NCI-H146 treated with DMSO at 0.1 percent for 48 hours (cell line): ENCODE results near the gene FRY.
"Not testable (repeated sequence)": the region's sequence is repeated elsewhere in the genome, so short reads cannot be mapped to it uniquely, and the experiment has no call there.

Experiments
- DNase-seq: peaks from one replicate; lab custom pipeline; 2025; ENCODE audit not compliant: unreplicated experiment; lab: John Stamatoyannopoulos, UW

Gene FRY

DNA sequence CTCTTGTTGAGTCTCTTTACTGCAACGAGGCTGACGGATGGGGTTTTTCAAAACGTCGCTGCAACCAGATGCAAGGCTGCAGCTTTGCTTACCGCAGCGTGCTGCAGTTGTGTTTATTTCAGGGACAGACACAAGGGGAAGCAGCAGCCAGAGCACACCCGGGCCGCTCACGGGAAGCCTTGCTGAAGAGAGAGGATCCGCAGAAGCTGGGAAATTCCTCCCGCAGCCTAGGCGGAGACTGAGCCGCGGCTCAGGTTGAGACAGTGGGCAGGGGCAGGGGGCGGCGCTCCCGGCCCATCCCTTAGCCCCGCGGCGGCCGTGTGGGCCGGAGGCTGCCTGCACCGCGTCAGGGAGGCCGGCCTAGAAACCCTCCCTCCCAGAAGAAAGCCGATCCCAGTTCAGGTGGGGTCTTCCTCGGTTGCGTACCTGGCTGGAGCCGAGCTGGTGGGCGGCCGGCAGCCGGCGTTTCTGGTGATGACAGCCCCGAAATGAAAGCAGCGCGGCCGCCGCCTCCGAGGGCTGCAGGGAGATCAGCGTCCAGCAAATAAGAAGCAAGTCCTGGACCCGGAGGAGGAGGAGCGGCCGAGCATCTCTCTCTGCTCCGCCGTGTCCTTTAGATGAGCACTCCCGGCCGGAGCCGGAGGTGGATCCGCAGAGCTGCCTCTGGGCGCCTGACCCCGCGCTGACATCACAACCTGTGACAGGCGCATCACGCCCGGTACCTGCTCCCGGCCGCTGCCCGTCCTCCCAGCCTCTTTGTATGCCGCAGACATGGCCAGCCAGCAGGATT lies at the start of gene FRY:
TSS of gene FRY (plus strand) at position 750 of the 790 bp plus-strand sequence. CDS start at position 772, 22 bp downstream.
- peak; percentile 87 for DNase-seq

DNA sequence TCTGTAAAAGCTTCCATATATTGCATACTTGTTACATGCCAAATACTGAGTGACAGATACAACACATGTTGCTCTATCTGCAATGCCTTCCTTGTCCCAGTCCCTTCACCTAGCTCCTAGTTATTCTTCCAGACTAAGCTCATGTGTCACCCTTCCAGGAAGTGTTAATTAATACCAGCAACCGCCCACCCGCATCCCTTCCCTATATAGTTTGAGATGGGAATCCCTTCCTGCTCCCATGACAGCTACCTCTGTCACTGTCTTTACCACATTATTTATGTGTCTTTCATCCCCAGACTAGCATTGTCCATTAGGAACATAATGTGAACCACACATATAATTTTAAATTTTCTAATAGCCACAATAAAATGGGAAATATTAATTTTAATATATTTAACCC lies 49.5 kb upstream of the FRY start:
- no peak for DNase-seq

DNA sequence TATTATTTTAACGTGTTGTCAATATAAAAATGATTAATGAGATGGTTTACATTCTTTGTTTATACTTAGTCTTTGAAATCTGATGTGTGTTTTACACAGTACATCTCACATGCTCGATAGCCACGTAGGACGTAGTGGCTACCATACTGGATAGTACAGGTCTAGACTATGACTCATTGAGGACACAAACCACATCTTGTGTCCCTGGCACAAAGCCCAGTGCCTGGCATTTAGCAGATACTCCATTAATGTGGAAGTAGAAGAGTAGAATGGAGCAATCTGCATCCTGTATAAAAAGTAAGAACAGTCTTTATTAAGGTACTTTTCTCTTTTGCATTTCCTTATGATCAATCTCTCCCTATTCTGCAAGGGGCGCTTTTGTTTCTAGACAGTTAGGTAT lies 49.0 kb upstream of the FRY start:
- peak; percentile 10 for DNase-seq

DNA sequence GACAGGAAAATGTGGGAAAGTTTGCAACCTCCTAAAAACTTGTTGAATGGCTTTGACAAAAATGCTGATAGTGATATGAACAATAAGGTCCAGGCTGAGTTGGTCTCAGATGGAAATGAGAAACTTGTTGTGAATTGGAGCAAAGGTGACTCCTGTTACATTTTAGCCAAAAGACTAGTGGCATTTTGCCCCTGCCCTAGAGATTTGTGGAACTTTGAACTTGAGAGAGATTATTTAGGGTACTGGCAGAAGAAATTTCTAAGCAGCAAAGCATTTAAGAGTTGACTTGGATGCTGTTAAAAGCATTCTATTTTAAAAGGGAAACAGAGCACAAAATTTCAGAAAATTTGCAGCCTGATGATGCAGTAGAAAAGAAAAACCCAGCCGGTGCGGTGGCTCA lies 47.9 kb upstream of the FRY start:
- not testable (repeated sequence) for DNase-seq

DNA sequence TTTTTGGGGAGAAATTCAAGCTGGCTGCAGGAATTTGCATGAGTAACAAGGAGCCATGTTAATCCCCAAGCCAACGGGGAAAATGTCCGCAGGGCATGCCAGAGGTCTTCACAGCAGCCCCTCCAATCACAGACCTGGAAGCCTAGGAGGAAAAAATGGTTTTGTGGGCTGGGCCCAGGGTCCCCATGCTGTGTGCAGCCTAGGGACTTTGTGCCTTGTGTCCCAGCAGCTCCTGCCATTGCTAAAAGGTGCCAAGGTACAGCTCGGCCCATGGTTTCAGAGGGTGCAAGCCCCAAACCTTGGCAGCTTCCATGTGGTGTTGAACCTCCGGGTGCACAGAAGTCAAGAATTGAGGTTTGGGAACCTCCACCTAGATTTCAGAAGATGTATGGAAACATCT lies 47.2 kb upstream of the FRY start:
- DNase-seq, result not testable (repeated sequence)

DNA sequence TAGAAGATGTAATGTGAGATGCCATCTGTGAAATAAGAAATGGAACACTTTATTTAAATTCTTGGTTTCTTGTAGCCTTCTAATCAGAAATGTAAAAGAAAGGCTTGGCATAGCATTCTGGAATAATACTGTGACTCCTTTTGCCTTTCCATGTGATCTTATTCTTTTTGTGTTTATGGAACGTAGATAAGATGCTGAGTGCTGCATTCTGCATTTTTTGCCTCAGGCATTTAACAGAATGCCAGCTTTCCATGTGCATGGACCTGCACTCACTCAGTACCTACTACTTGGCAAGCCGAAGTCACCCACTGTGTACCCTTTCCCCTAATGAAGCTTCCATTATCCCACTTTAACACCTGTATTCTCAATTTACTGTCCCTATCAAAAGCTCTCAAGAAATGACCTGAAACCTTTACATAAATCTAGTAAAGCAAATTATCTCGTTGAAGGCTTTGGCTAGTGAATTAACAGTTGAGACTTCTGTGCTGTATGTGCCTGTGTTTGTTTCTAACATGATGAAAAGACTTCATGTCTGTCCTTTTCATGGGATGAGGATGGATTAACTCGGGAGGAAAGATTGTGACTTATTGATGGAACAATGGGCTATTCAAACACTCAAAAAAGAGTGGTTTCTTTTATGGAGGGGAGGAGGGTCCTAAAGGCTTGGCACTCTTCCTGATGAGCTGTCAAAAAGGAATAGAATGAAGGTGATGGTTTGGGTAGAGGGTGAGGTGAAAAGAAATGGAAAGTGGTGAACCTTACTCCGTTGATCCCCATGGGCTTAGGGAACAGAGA lies 44.7 kb upstream of the FRY start:
- DNase-seq, result no peak

DNA sequence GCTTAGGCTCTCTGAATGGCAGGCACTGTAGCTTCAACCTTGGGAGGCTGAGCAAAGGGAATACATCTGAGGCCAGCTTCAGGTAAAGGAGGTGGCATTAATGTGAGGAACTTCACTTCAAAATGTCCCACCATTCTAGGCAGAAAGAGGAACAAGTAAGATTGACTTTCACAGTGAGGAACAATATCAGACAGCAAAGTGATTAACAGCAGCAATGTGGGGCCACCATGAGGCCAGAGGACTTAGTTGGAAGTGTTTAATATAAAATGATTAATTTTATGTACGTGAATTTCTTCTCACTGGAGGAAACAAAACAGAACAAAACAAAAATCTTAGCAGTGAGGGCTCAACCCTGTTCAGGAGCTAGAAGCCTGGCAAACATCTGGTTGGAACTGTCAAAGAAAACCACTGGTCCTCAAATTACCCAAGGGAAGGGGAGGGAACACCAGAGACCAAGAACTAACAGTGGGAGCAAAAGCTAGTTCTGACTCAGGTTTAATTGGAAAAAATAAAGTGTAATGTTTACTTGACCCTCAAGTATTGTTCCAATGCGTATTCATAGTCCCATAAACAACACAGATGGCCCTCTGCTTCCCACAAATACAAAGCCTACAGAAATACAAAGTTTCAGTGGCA lies 43.9 kb upstream of the FRY start:
- no peak for DNase-seq

DNA sequence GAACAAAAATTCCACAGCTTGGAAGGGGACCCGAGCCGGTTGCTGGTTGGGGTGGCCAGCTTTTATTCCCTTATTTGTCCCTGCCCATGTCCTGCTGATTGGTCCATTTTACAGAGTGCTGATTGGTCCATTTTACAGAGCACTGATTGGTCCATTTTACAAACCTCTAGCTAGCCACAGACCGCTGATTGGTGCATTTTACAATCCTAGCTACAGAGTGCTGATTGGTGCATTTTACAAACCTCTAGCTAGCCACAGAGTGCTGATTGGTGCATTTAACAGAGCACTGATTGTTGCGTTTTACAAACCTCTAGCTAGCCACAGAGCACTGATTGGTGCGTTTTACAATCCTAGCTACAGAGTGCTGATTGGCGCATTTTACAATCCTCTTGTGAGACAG lies 37.2 kb upstream of the FRY start:
- DNase-seq, result not testable (repeated sequence)

DNA sequence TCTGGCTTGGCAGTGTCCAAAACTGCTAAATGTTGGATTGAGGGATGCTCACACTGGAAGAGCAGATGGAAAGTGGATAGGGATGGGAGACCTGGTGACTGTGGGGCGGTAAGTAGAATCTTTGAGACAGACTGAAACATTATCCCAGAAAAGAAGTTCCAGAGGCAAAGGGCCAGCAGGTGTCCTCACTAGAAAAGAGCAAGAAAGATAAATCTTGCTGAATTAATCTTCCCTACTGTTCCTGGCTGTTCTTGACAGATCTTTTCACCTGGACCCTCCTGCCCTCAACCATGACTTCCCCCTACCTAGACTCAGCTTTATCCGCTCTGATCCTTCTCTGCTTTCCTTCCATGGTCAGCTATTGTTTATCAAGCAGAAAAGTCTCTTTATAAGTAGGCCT lies 35.0 kb upstream of the FRY start:
- DNase-seq, result peak; percentile 60

DNA sequence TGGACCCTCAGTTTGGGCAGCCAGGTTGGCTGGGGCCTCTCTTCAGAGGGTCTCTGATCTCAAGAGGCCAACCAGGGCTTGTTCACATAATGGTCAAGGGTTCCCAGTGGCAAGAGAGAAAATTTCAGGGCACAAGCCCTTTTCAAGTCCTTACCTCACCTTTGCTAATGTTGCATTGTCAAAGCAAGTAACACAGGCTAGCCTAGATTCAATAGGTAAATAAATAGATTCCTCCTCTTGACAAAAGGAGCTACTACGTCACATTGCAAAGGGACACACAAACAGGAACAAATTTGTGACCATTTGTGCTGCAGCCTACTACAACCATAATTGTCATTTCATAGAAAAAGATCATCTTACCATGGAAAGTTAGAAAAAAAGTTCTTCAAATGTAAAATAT lies 33.9 kb upstream of the FRY start:
- DNase-seq, result no peak

DNA sequence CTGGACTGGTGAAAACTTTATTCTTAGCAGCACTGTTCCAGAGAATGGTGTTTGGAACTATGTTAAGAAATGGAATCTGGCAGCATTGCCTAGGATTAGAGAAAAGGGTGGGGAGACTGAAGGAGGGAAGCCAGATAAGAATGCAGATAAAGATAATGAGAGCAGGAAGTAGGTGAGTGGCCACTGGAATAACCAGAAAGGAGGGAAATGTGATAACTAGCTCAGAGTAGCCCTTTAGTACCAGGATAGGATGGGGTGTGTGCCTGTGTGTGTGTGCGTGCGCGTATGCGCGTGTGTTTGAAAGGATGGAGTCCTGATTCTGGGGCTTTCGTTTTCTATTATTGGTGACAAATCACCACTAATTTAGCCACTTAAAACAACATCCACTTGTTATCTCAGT lies 33.4 kb upstream of the FRY start:
- DNase-seq, result no peak

DNA sequence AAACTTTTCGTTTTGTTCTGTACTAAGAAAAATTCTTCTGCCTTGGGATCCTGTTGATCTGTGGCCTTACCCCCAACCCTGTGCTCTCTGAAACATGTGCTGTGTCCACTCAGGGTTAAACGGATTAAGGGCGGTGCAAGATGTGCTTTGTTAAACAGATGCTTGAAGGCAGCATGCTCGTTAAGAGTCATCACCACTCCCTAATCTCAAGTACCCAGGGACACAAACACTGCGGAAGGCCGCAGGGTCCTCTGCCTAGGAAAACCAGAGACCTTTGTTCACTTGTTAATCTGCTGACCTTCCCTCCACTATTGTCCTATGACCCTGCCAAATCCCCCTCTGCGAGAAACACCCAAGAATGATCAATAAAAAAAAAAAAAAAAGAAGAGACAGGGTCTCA lies 30.8 kb upstream of the FRY start:
- not testable (repeated sequence) for DNase-seq

DNA sequence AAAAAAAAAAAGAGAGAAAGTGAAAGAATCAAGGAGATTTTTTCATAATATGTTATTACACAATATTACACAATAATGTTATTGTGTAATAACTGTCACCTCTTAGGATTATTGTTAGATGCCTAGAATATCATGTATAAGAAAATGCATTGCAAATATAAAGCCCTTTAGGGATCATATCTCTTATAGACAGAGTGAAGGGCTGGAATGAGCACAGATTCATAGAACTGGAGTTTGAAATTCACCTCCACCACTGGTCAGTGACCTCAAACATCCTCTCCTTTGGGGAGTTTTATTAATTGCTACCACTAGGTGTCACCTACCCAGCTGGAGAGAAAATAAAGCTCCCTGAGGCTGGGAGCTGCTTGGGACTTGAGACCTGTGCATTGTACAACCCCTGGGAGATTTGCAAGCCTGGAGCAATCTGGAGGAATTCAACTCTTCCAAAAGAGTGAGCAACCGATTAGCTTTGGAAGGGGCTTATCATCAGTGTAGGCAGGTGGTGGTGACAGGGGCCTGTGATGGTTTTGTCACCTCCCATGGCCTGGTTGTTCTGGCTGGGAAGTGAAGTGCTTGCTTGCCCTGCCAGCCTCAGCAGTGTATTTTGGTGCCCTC lies 30.3 kb upstream of the FRY start:
- DNase-seq, result peak; percentile 33

DNA sequence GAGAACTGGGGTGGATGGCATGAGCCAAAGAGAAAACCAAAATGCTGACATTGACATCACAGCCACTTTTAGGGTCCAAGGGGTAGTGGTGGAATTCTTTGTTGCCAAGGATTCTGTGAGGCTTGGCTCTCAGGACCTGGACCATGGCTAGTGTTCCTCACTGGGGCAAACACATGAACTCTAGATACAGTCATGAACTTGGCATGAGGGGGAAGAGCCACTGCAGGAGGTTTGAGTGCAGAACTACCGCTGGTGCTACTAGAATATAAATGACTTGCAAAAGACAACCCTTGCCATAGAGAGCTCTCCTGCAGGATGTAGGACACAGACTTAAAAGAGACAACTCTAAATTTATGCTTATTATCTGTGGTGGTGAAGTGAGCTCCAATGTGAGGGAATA lies 29.8 kb upstream of the FRY start:
- no peak for DNase-seq

DNA sequence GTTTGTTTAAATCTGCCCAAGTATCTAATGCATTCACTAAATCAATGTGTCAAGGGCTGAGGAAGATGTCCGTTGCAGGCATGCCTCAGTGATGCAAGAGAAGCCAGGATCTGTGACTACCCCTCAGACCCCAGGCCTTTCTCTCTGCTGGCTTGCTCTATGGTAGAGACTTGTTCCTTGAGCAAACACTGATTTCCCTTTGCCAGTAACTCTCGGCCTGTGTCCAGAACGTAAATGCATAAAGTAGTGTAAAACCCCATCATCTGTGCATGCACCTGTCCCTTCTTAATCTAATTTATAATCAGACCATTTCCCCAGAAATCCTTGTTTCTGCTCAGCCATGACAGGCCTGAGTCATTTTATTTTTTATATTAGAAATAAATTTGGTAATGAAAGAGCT lies 28.7 kb upstream of the FRY start:
- no peak for DNase-seq

DNA sequence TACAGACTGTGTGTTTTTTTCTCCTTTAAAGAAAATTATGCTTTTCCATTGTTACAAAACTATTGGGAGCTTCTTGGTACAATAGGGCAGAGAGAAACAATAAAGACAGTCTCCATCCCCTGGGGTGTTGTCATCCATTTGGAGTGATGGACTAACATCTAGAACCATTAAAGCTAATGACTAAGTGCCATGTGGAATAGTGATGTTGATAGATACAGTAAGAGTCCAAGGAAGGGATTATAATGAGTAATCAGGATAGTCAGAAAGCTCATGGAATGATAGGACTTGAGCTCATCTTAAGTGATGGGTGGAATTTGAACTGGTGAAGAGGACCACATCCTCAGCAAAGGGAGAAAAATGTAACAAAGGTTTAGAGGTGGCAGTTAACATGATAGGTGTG lies 24.1 kb upstream of the FRY start:
- peak; percentile 24 for DNase-seq

DNA sequence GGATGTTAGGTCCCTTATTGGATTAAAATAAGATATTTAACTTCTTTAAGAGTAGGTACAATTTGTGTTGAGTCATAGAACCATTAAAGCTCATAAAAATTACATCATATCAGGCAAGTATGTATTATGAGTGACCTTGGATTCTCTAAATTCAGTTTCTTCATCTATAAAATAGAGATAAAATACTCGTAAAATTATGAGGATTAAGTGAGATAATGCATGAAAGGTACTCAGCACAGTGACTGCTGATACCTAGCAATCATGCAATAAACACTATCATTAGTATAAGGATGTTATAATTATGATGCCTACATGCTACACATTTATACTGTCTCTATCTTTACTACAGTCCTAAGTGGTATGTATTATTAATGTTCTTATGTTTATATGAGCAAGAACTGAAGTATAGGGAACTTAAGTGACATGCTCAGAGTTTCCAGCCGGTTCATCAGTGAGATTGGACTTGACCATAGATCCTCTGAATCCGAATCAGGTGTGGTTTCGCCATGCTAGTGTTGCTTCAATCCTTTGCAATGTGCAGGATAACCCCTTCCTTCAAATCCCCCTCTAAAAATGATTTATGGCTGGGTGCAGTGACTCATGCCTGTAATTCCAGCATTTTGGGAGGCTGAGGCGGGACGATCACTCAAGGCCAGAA lies 22.9 kb upstream of the FRY start:
- no peak for DNase-seq

DNA sequence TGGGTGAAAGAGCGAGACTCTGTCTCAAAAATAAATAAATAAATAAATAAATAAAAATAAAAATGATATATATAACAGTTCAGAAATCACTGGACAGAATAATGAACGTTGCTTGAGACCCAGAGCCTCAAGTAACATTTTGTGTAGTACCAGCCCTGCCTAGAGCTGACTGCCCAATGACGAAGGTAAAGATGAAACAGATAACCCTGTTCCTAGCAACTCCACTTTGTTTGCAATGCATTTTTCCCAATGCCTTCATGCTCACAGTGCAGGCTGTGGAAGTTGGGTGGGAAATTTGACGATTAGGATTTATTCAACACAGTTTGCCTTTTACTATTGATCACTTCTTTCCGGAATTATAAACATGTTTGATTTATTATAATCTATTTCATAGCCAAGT lies 22.2 kb upstream of the FRY start:
- DNase-seq, result no peak

DNA sequence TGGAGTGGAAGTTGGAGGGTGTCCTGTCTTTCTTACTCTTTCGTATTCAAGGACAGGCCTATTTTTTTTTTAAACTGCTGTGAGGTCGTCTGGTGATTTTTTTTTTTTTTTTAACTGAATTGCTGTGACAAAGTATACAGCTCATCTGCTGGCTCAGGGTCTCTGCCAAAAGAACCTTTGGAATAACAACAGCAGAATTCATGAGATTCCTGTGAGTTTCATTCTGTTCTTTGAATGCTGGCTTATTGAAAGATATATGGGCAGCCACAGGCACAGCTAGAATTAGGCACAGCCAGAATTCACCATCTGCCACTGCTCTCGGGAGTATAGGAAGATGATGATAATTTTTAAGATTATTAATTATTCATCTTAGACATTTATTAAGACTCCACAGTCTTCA lies 21.4 kb upstream of the FRY start:
- no peak for DNase-seq

DNA sequence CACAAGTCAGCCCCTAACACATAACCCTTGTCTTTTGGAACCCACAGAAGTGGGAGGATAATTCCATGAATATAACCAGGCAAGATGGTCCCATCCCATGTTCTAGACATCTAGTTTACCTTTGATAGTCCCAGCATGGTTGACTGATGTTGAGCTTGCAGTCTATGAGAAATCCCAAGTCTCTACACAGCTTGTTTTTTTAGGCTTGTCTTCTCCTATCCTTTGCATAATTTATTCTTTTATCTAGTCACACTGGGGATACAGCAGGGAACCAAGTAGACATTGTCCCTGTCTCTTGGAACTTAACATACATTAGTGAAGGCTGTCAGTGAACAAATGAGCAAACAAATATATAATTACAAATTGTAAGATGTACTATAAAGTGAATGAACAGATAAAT lies 19.6 kb upstream of the FRY start:
- no peak for DNase-seq

DNA sequence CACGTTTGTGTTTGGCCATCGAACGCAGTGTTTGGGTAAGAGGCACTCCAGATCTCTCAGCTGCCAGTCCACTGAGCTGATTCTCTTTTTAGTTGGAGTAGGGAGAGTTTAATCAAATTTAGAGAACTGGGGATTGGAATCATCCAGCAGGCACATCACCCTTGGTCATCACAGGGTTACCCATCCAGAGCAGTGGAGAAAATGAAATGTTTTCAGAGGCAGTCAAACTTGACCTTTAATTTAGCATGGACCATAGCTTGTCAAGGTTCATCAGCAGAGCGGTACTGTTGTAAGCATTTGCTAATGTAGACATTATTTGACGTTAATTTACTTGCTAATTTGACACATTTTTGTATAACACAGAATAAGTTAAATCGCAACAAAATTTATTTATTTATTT lies 18.4 kb upstream of the FRY start:
- DNase-seq, result no peak
